Measurements from ENCODE around the gene HSFX3. TPM values are rescaled to one million over a fixed set of nuclear protein-coding genes. Genes with fewer than 3 reads are reported as not detected.

HSFX3 gene
- polyA plus RNA-seq, 3 donors: not detected

GRCh38 chrX:149505671-149506070 is 44.1 kb downstream of the HSFX3 start:
- H3K9me3 Mint-ChIP-seq: peaks cover 0 to 3% (median 0%) of the 10 kb centered on the region in 7 donors

More at GRCh38 chrX:149505671-149506070, 44.1 kb downstream of the HSFX3 start:
- H3K27ac ChIP-seq (ENCODE audit: low read depth in 1 of 2, low read length in 2 of 2): peak overlapping the region in 1 of 2 donors; percentile 93
- peaks cover 23 to 32% of the 10 kb centered on the region in 2 donors for H3K4me1 ChIP-seq (ENCODE audit: control insufficient read depth in 1 of 2, insufficient read depth in 2 of 2, low read length in 2 of 2)
- Mint-ChIP-seq H3K4me3 (peak overlapping the region in 1 of 2 donors; percentile 55), H3K27ac (peak overlapping the region; percentile 54 to 99 (median 73)), H3K4me1 (peaks cover 22% of the 10 kb centered on the region), H3K27me3 (ENCODE audit: low read depth in 3 of 3) (peaks cover 0 to 5% (median 0%) of the 10 kb centered on the region in 3 donors), H3K36me3 (peaks cover 11 to 22% of the 10 kb centered on the region in 2 donors)
- peak overlapping the region; percentile 73 for H3K4me2 ChIP-seq (replicated peaks; ENCODE audit: extremely low read depth, low read length, poor library complexity, severe bottlenecking)
- peaks cover 21% of the 10 kb centered on the region for H4K20me1 ChIP-seq (ENCODE audit: insufficient read depth, low read length)
- H3K36me3 ChIP-seq (replicated peaks in 1 of 2; ENCODE audit: control insufficient read depth in 1 of 2, insufficient read depth in 2 of 2, low read length in 2 of 2): peaks cover 18 to 19% of the 10 kb centered on the region in 2 donors
- WGBS (ENCODE audit: insufficient coverage): 95% methylated on average over 4 of the region's 9 CpGs
- no peak for DNase-seq
- peak overlapping the region in 1 of 3 experiments; percentile 77 for H3K4me3 ChIP-seq (replicated peaks in 1 of 3; ENCODE audit: low read depth in 2 of 3, low read length in 3 of 3)
- H3K27me3 ChIP-seq (ENCODE audit: control insufficient read depth in 2 of 2, insufficient read depth in 2 of 2, low read length in 2 of 2): no peaks in the 10 kb centered on the region
- intact Hi-C loops (cut with micrococcal nuclease): loop anchor here in 1 of 2 donors (10.0 kb wide), 1 partner anchor 1591 kb away; the partner anchor contains the start of gene FMR1
- H3K79me2 ChIP-seq (ENCODE audit: insufficient read depth, low read length): peaks cover 5% of the 10 kb centered on the region
- no peak overlapping the region for H3K9ac ChIP-seq (ENCODE audit: insufficient read depth, low read length, poor library complexity, severe bottlenecking)
- no peak for TF ChIP-seq CTCF (IDR thresholded peaks at IDR 0.05)
- H2AFZ ChIP-seq (ENCODE audit: insufficient read depth, low read depth, low read length, poor library complexity, severe bottlenecking): no peak overlapping the region
- H3K9me3 ChIP-seq (replicated peaks in 1 of 2; ENCODE audit: control insufficient read depth in 1 of 2, insufficient read depth in 1 of 2, low read length in 2 of 2): no peaks in the 10 kb centered on the region

All from CD14-positive monocyte (primary cell).